GM21825 (cell line): ENCODE data around the gene CENPS.
A peak's percentile ranks its signal among the peaks of the same experiment; 100 is the strongest.
"Not testable (repeated sequence)": the region's sequence is repeated elsewhere in the genome, so short reads cannot be mapped to it uniquely, and the experiment has no call there.

ENCODE experiments used
- ATAC-seq: cut with Tn5 transposase; IDR thresholded peaks from one replicate; pipeline ENCODE4 v1.9.1; 2021; ENCODE audit warnings: mild to moderate bottlenecking, moderate library complexity; ENCODE audit not compliant: unreplicated experiment

The CENPS gene

GRCh38 chr1:10450156-10450814 is 20.1 kb downstream of the CENPS start:
- no peak for ATAC-seq

- ATAC-seq, result no peak
These were observed 20.6 kb downstream of the CENPS start for GRCh38 chr1:10450836-10451235.

GRCh38 chr1:10451287-10451686 is 21.1 kb downstream of the CENPS start:
- no peak for ATAC-seq

- ATAC-seq, result no peak
These were observed 25.8 kb downstream of the CENPS start for GRCh38 chr1:10456048-10456447.

- ATAC-seq, result no peak
These were observed 26.4 kb downstream of the CENPS start for GRCh38 chr1:10456661-10457060.

GRCh38 chr1:10457462-10457861 is 27.2 kb downstream of the CENPS start:
- not testable (repeated sequence) for ATAC-seq

- ATAC-seq, result no peak
These were observed 27.6 kb downstream of the CENPS start for GRCh38 chr1:10457875-10458274.

GRCh38 chr1:10459184-10459583 is 29.0 kb downstream of the CENPS start:
- ATAC-seq, result no peak

- no peak for ATAC-seq
These were observed 36.8 kb downstream of the CENPS start for GRCh38 chr1:10467078-10467477.

GRCh38 chr1:10470043-10470442 is 39.8 kb downstream of the CENPS start:
- ATAC-seq, result no peak

GRCh38 chr1:10471411-10472219 is 41.4 kb downstream of the CENPS start:
- peak; percentile 1 for ATAC-seq

GRCh38 chr1:10472220-10473144 is 42.2 kb downstream of the CENPS start, which contains the start of gene DFFA:
TSS of gene DFFA (minus strand) at chr1:10472529. CDS start at chr1:10472458, 71 bp downstream.
- peak; percentile 83 for ATAC-seq

- no peak for ATAC-seq
These were observed 43.0 kb downstream of the CENPS start for GRCh38 chr1:10473145-10473765.

- not testable (repeated sequence) for ATAC-seq
These were observed 44.0 kb downstream of the CENPS start for GRCh38 chr1:10474309-10474612.

GRCh38 chr1:10474613-10475507 is 44.6 kb downstream of the CENPS start, which contains the start of gene PEX14:
TSS of gene PEX14 (plus strand) at chr1:10474950. CDS start at chr1:10474967, 17 bp downstream.
- ATAC-seq, result peak; percentile 61

GRCh38 chr1:10475510-10475909 is 45.3 kb downstream of the CENPS start:
- ATAC-seq, result no peak

GRCh38 chr1:10479296-10479695 is 49.1 kb downstream of the CENPS start:
- no peak for ATAC-seq

GRCh38 chr1:10480614-10481013 is 50.4 kb downstream of the CENPS start:
- ATAC-seq, result no peak

- ATAC-seq, result no peak
These were observed 54.3 kb downstream of the CENPS start for GRCh38 chr1:10484521-10484920.
